Sigmoid colon (tissue), 7 donors: ENCODE results near the gene CRELD2. TPM values are rescaled to one million over a fixed set of nuclear protein-coding genes. Genes with fewer than 3 reads are reported as not detected.
"Not testable (repeated sequence)": the region's sequence is repeated elsewhere in the genome, so short reads cannot be mapped to it uniquely, and the experiment has no call there.

Experiments
- DNase-seq: peaks from one replicate; pipeline ENCODE4 v3.0.0-alpha.2; 2019
- H3K27ac ChIP-seq, 4 donors: fragments of 200-600 bp; sonication (generic); one replicate each; pipeline ENCODE4 v1.5.1; 2016 to 2019; ENCODE audit warnings: mild to moderate bottlenecking in 1 of 4
- H3K27me3 ChIP-seq, 3 donors: fragments of 200-600 bp; sonication (generic); one replicate each; pipeline ENCODE4 v1.5.1; 2019; ENCODE audit warnings: mild to moderate bottlenecking in 1 of 3
- H3K36me3 ChIP-seq, 4 donors: fragments of 200-600 bp; sonication (generic); one replicate each; pipeline ENCODE4 v1.5.1; 2016 to 2019
- H3K4me1 ChIP-seq, 4 donors: fragments of 200-600 bp; sonication (generic); one replicate each; pipeline ENCODE4 v1.5.1; 2017 to 2019
- H3K4me3 ChIP-seq, 4 donors: fragments of 200-600 bp; sonication (generic); one replicate each; pipeline ENCODE4 v1.5.1; 2017 to 2019; ENCODE audit warnings: mild to moderate bottlenecking in 2 of 4, moderate library complexity in 1 of 4
- H3K9me3 ChIP-seq, 4 donors: fragments of 200-600 bp in 3 of 4; sonication (generic) in 3 of 4; one replicate each; pipeline versions ENCODE4 v1.5.1 to v1.6.1; 2013 to 2019
- EP300 ChIP-seq, 4 donors: sonication (generic); formaldehyde crosslinking; IDR thresholded peaks; one replicate each; pipeline ENCODE4 v1.6.1; 2017; ENCODE audit warnings: antibody characterized with exemption in 4 of 4
- POLR2A ChIP-seq, 2 donors: fragments of 450-650 bp; IDR thresholded peaks; one replicate each; pipeline ENCODE4 v1.6.1; 2016; ENCODE audit warnings: antibody characterized with exemption in 2 of 2, mild to moderate bottlenecking in 2 of 2, moderate library complexity in 2 of 2
- POLR2AphosphoS5 ChIP-seq, 4 donors: sonication (generic); formaldehyde crosslinking; IDR thresholded peaks; one replicate each; pipeline ENCODE4 v1.6.1; 2017; ENCODE audit warnings: antibody characterized with exemption in 4 of 4
- WGBS, 2 donors: extraction: QIAGEN DNeasy Blood & Tissue Kit; methylation state at CpG; one replicate each; pipeline ENCODE4 v1.1.7; 2013; 5-methylcytosine and 5-hydroxymethylcytosine counted together
- intact Hi-C: fragments of 100-400 bp; cut with DNase I; formaldehyde crosslinking; loops from one replicate; pipeline ENCODE4 v1.15.1; 2023
- polyA plus RNA-seq, 3 donors: library from polyadenylated mRNA; stranded (reverse); fragments of 200-250 nt; gene quantifications; one replicate each; pipeline ENCODE4 v1.2.3, GENCODE V29; 2013
- total RNA-seq, 4 donors: library from RNA; depleted of rRNA; stranded (reverse); fragments of >200 nt; gene quantifications; one replicate each; pipeline ENCODE4 v1.1.0, GENCODE V29; 2016
- TF ChIP-seq, protein P1 (sequence below), 4 experiments: fragments of 450-650 bp in 3 of 4; fragments of 200-600 bp in 1 of 4; IDR thresholded peaks; one replicate each; pipeline ENCODE4 v1.5.1; 2016 to 2019; ENCODE audit warnings: antibody characterized with exemption in 4 of 4, mild to moderate bottlenecking in 3 of 4, moderate library complexity in 2 of 4
- donor health status: healthy with polysubstance abuse.
- donor health status: Bipolar disorder and iron deficiency.
- donor health status: healthy.

The CRELD2 gene
- total and polyA plus RNA-seq, 7 donors: 9.2 to 97.7 (median 20.2) TPM

DNA sequence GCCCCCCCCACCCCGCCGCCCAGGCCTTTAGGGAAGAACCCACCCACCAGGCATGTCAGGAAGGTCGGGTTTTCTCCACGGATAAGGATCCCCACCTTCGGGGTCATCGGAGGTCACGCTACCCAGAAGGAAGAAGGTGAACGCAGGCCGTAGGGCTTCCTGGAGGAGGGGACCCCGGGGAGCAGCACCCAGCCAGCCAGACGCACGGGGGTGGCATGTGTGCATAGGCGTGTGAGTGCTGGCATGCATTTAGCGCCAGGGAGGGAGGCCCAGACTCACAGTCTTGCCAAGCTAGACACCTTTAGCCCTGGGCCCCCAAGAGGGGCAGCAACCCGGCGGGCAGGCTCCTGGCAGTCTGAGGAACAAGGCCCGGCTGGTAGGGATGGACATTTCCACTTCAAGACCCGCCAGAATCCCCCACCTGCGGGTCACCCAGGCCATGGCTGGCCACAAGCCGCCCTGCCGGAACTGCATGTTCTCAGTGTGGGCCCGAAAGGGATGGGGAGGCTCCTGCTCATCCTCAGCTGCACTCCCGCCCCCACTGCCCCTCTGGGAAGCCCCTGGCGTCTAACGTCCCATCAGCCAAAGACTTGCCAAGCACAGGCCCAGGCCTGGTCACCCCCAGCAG, 25.5 kb downstream of the CRELD2 start:
- Histone ChIP-seq H3K4me1 (no peaks in the 10 kb centered on the region), H3K4me3 (no peak overlapping the region), H3K27ac (no peak overlapping the region), H3K9me3 (no peaks in the 10 kb centered on the region), H3K27me3 (no peaks in the 10 kb centered on the region), H3K36me3 (no peaks in the 10 kb centered on the region)
- 79 to 89% methylated on average over 25 of the region's 25 CpGs for WGBS, 2 donors
- intact Hi-C loops: loop anchor here (2.0 kb wide), 1 partner anchor 15 kb away; no protein-coding TSS in a partner anchor
- no peak for DNase-seq
- TF ChIP-seq, protein P1, sequence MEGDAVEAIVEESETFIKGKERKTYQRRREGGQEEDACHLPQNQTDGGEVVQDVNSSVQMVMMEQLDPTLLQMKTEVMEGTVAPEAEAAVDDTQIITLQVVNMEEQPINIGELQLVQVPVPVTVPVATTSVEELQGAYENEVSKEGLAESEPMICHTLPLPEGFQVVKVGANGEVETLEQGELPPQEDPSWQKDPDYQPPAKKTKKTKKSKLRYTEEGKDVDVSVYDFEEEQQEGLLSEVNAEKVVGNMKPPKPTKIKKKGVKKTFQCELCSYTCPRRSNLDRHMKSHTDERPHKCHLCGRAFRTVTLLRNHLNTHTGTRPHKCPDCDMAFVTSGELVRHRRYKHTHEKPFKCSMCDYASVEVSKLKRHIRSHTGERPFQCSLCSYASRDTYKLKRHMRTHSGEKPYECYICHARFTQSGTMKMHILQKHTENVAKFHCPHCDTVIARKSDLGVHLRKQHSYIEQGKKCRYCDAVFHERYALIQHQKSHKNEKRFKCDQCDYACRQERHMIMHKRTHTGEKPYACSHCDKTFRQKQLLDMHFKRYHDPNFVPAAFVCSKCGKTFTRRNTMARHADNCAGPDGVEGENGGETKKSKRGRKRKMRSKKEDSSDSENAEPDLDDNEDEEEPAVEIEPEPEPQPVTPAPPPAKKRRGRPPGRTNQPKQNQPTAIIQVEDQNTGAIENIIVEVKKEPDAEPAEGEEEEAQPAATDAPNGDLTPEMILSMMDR (IDR thresholded peaks at IDR 0.05): no peak
- TF ChIP-seq POLR2AphosphoS5 (IDR thresholded peaks at IDR 0.05): no peak

DNA sequence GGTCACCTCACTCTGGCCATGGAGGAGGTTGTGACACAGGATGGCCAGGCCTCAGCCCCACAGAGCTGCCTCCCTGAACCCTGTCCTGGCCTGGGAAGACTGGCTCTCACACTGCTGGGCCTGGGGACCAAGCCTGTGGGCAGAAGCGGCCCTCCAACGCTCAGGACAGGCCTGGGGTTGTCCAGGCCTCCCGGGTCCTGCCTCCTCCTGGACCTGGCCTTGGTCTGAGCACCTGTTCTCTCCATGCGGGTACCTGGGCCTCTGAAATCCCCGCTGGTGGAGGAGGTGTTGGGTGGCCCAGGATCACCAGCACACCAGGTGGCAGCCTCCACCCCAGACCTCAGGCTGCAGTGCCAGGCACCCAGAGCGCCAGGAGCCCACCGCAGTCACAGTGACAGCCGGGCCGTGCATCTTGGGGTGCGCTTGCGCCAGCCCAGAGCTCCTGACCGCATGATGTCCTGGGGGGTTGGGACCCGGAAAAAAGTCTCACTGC, 26.0 kb downstream of the CRELD2 start:
- WGBS, 2 donors: 90 to 94% methylated on average over 13 of the region's 13 CpGs
- no peak overlapping the region for H3K27ac ChIP-seq
- no peak for DNase-seq
- no peaks in the 10 kb centered on the region for H3K36me3 ChIP-seq
- TF ChIP-seq POLR2A (IDR thresholded peaks at IDR 0.05) (no peak), EP300 (IDR thresholded peaks at IDR 0.05) (no peak), POLR2AphosphoS5 (IDR thresholded peaks at IDR 0.05) (no peak)
- TF ChIP-seq, protein P1 (IDR thresholded peaks at IDR 0.05): no peak
- H3K4me1 ChIP-seq: no peaks in the 10 kb centered on the region
- H3K4me3 ChIP-seq: no peak overlapping the region
- H3K9me3 ChIP-seq: no peaks in the 10 kb centered on the region
- H3K27me3 ChIP-seq: no peaks in the 10 kb centered on the region
- intact Hi-C loops: no loop called here

DNA sequence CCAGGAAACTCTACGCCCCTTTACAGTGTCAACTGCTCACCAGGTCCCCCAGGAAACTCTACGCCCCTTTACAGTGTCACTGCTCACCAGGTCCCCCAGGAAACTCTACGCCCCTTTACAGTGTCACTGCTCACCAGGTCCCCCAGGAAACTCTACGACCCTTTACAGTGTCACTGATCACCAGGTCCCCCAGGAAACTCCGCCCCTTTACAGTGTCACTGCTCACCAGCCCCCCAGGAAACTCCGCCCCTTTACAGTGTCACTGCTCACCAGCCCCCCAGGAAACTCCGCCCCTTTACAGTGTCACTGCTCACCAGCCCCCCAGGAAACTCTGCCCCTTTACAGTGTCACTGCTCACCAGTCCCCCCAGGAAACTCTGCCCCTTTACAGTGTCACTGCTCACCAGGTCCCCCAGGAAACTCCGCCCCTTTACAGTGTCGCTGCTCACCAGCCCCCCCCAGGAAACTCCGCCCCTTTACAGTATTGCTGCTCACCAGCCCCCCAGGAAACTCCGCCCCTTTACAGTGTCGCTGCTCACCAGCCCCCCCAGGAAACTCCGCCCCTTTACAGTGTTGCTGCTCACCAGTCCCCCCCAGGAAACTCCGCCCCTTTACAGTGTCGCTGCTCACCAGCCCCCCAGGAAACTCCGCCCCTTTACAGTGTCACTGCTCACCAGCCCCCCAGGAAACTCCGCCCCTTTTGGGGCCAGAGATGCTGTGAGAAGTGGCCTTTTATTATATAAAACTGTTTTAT, 26.8 kb downstream of the CRELD2 start:
- DNase-seq, H3K36me3 ChIP-seq, H3K27ac ChIP-seq, intact Hi-C loops, H3K27me3 ChIP-seq, H3K9me3 ChIP-seq, H3K4me3 ChIP-seq, H3K4me1 ChIP-seq: not testable (repeated sequence)
- 76 to 77% methylated on average over 17 of the region's 17 CpGs for WGBS, 2 donors

DNA sequence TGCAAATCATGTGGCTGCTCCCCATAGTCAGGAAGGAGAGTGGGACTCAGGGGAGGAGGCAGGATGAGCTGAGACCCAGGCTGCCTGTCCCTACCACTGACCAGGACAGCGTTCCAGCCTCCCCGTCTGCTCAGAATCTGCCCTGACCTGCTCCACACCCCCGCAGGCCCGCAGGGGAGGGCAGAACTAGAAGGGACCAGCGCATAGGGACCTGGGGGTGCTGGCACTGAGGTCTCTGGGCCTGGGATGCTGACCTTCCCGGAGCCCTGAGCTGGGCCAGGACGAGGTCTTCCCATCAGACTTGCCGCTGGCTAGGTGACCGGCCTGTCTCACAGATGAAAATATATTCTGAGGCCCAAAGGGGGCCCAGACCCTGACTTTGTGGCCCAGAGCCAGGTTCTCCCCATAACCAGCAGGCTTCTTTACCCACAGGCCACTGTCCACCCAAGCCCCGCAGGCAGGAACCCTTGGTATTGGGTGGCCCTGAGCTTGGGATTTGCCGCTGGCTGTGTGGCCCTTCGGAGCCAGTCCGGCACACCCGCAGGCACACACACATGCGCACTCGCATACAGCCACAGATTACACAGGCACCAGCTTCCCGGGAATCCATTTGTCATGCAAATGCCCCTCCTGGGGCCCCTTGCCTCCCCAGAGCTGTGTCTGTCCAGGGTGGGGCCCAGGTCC, 28.3 kb downstream of the CRELD2 start:
- no peaks in the 10 kb centered on the region for H3K36me3 ChIP-seq
- peak overlapping the region in 1 of 4 donors; percentile 14 for H3K27ac ChIP-seq
- DNase-seq: no peak
- H3K4me1 ChIP-seq: peaks cover 0 to 2% (median under 1%) of the 10 kb centered on the region in 4 donors
- H3K27me3 ChIP-seq: no peaks in the 10 kb centered on the region
- H3K9me3 ChIP-seq: no peaks in the 10 kb centered on the region
- TF ChIP-seq POLR2A (IDR thresholded peaks at IDR 0.05): peak in 1 of 2 donors; percentile 28
- TF ChIP-seq, protein P1 (IDR thresholded peaks at IDR 0.05): no peak
- WGBS, 2 donors: 49 to 80% methylated on average over 17 of the region's 17 CpGs
- intact Hi-C loops: no loop called here
- no peak overlapping the region for H3K4me3 ChIP-seq

DNA sequence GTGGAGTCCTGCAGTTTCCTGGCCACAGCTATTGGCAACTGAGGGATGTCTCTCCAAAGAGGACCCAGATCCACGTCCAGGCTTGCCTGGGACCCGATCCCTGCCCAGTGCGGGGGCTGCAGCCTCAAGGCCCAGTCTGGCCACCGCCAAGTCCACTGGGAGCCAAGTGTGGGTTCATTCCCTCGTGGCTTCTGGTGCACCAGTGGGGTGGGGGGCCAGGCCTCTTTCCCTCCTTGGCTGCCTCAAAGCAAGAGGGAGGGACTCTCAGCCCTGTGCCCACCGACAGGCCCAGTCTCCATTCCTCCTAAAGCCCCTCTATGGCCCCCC, 28.8 kb downstream of the CRELD2 start:
- intact Hi-C loops: no loop called here
- TF ChIP-seq POLR2A (IDR thresholded peaks at IDR 0.05) (peak in 1 of 2 donors; percentile 1), POLR2AphosphoS5 (IDR thresholded peaks at IDR 0.05) (no peak)
- TF ChIP-seq, protein P1 (IDR thresholded peaks at IDR 0.05): no peak
- Histone ChIP-seq H3K27ac (peak overlapping the region in 2 of 4 donors; percentile 18 to 55), H3K36me3 (no peaks in the 10 kb centered on the region), H3K27me3 (no peaks in the 10 kb centered on the region), H3K4me3 (peak overlapping the region in 1 of 4 donors; percentile 6), H3K4me1 (peaks cover 0 to 7% (median 4%) of the 10 kb centered on the region in 4 donors), H3K9me3 (no peaks in the 10 kb centered on the region)
- WGBS, 2 donors: 38 to 71% methylated on average over 6 of the region's 6 CpGs
- no peak for DNase-seq
